IMR-90 (cell line): Measurements from ENCODE around the gene MRTFA.
"Not testable (repeated sequence)": the region's sequence is repeated elsewhere in the genome, so short reads cannot be mapped to it uniquely, and the experiment has no call there.

ENCODE experiments used
- CEBPB ChIP-seq: IDR thresholded peaks from 2 replicates; pipeline ENCODE4 v1.6.1; 2012; ENCODE audit warnings: low read depth, low read length, improper control_type of control experiment
- FOS ChIP-seq: fragments of 150-350 bp; IDR thresholded peaks from 2 replicates; pipeline ENCODE4 v1.6.1; 2016; ENCODE audit warnings: low read depth, low read length
- POLR2A ChIP-seq: IDR thresholded peaks from 2 replicates; pipeline ENCODE4 v1.6.1; 2012; ENCODE audit warnings: mild to moderate bottlenecking, low read depth, low read length
- TF ChIP-seq, protein P1 (sequence below): conservative IDR thresholded peaks from 2 replicates; pipeline ENCODE4 v1.5.1; 2012; ENCODE audit warnings: mild to moderate bottlenecking, low read depth, low read length, improper control_type of control experiment

DNA sequence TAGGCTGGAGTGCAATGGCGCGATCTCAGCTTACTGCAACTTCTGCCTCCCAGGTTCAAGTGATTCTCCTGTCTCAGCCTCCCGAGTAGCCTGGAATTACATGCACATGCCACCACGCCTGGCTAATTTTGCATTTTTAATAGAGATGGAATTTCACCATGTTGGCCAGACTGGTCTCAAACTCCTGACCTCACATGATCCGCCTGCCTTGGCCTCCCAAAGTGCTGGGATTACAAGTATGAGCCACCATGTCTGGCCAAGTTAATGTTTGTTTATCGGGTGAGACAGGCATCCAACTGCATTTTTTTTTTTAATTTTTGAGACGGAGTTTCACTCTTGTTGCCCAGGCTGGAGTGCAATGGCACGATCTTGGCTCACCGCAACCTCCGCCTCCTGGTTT, 20.1 kb upstream of the MRTFA start:
- TF ChIP-seq, protein P1, sequence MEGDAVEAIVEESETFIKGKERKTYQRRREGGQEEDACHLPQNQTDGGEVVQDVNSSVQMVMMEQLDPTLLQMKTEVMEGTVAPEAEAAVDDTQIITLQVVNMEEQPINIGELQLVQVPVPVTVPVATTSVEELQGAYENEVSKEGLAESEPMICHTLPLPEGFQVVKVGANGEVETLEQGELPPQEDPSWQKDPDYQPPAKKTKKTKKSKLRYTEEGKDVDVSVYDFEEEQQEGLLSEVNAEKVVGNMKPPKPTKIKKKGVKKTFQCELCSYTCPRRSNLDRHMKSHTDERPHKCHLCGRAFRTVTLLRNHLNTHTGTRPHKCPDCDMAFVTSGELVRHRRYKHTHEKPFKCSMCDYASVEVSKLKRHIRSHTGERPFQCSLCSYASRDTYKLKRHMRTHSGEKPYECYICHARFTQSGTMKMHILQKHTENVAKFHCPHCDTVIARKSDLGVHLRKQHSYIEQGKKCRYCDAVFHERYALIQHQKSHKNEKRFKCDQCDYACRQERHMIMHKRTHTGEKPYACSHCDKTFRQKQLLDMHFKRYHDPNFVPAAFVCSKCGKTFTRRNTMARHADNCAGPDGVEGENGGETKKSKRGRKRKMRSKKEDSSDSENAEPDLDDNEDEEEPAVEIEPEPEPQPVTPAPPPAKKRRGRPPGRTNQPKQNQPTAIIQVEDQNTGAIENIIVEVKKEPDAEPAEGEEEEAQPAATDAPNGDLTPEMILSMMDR: not testable (repeated sequence)
- not testable (repeated sequence) for TF ChIP-seq FOS, POLR2A, CEBPB
